SK-N-SH (cell line): ENCODE results near the gene PPP2R5C. TPM values are rescaled to one million over a fixed set of nuclear protein-coding genes. Genes with fewer than 3 reads are reported as not detected.

ENCODE experiments used
- CTCF ChIA-PET: fragments of 300-600, 350-600 bp; formaldehyde crosslinking; extraction: SDS; loops from one replicate; lab custom pipeline; 2021; lab: Yijun Ruan, JAX
- POLR2A ChIA-PET: fragments of 350-600 bp; sonication (Branson Sonifier 250); formaldehyde crosslinking; extraction: SDS; loops from one replicate; lab custom pipeline; 2020; ENCODE audit warnings: antibody characterized with exemption, inconsistent platforms; lab: Yijun Ruan, JAX
- DNase-seq: peaks from one replicate; pipeline ENCODE4 v3.0.0; 2012
- H2AFZ ChIP-seq: fragments of 200-600 bp; sonication (generic); 2 replicates; pipeline ENCODE4 v1.8.1; 2016; ENCODE audit warnings: antibody characterized with exemption, mild to moderate bottlenecking, low read depth
- H3F3A ChIP-seq: fragments of 200-600 bp; sonication (generic); replicated peaks from 2 replicates; pipeline ENCODE3; 2016; ENCODE audit warnings: antibody characterized with exemption, mild to moderate bottlenecking; ENCODE audit not compliant: insufficient read depth
- H3K27ac ChIP-seq, 2 experiments: fragments of 200-500 bp in 1 of 2; fragments of 200-600 bp in 1 of 2; sonication (Bioruptor generic) in 1 of 2; sonication (generic), shearing (Covaris generic) in 1 of 2; 2 replicates each; pipeline versions ENCODE4 v1.5.1 to v1.6.1; 2014 to 2016; ENCODE audit warnings: low read depth in 2 of 2, inconsistent platforms in 1 of 2, low read length in 1 of 2, mild to moderate bottlenecking in 1 of 2, mixed read lengths in 1 of 2
- H3K27me3 ChIP-seq: fragments of 200-600 bp; sonication (generic), shearing (Covaris generic); 2 replicates; pipeline ENCODE4 v1.6.1; 2016; ENCODE audit warnings: mixed run types; ENCODE audit not compliant: insufficient read depth
- H3K36me3 ChIP-seq, 2 experiments: fragments of 200-500 bp in 1 of 2; fragments of 200-600 bp in 1 of 2; sonication (Bioruptor generic) in 1 of 2; sonication (generic) in 1 of 2; replicated peaks in 1 of 2; 2 replicates each; pipeline versions ENCODE3 to v1.5.1; 2014 to 2016; ENCODE audit warnings: low read length in 1 of 2, mild to moderate bottlenecking in 1 of 2; ENCODE audit not compliant: insufficient read depth in 2 of 2, control insufficient read depth in 1 of 2
- H3K4me1 ChIP-seq, 2 experiments: fragments of 200-500 bp in 1 of 2; fragments of 200-600 bp in 1 of 2; sonication (Bioruptor generic) in 1 of 2; sonication (generic), shearing (Covaris generic) in 1 of 2; 2 replicates each; pipeline versions ENCODE4 v1.5.1 to v1.6.1; 2014 to 2016; ENCODE audit warnings: low read depth in 1 of 2, low read length in 1 of 2, mixed run types in 1 of 2; ENCODE audit not compliant: insufficient read depth in 2 of 2, control insufficient read depth in 1 of 2
- H3K4me2 ChIP-seq: fragments of 200-600 bp; sonication (generic), shearing (Covaris generic); 2 replicates; pipeline ENCODE4 v1.6.1; 2017; ENCODE audit warnings: mixed run types
- H3K4me3 ChIP-seq, 2 experiments: fragments of 200-500 bp in 1 of 2; fragments of 200-600 bp in 1 of 2; sonication (Bioruptor generic) in 1 of 2; sonication (generic), shearing (Covaris generic) in 1 of 2; 2 replicates each; pipeline versions ENCODE4 v1.5.1 to v1.8.1; 2014 to 2016; ENCODE audit warnings: low read depth in 2 of 2, inconsistent platforms in 1 of 2, low read length in 1 of 2, mild to moderate bottlenecking in 1 of 2, mixed read lengths in 1 of 2, moderate library complexity in 1 of 2
- H3K79me2 ChIP-seq: fragments of 200-600 bp; sonication (generic); 2 replicates; pipeline ENCODE4 v1.8.1; 2017; ENCODE audit warnings: mild to moderate bottlenecking; ENCODE audit not compliant: insufficient read depth
- H3K9ac ChIP-seq: fragments of 200-600 bp; sonication (generic); 2 replicates; pipeline ENCODE4 v1.6.1; 2017; ENCODE audit warnings: mixed run types
- H3K9me2 ChIP-seq: fragments of 200-600 bp; sonication (generic); 2 replicates; pipeline ENCODE4 v1.6.1; 2017; ENCODE audit warnings: mixed run types
- H3K9me3 ChIP-seq: fragments of 200-600 bp; sonication (generic); 2 replicates; pipeline ENCODE4 v1.6.1; 2017; ENCODE audit warnings: mixed run types, mild to moderate bottlenecking, moderate library complexity
- H4K20me1 ChIP-seq: fragments of 200-600 bp; sonication (generic); 2 replicates; pipeline ENCODE4 v1.6.1; 2017; ENCODE audit warnings: mild to moderate bottlenecking, mixed run types; ENCODE audit not compliant: insufficient read depth
- CHD2 ChIP-seq: fragments of 150-350 bp; IDR thresholded peaks from 2 replicates; pipeline ENCODE4 v1.6.1; 2018; ENCODE audit warnings: low read length; ENCODE audit not compliant: partially characterized antibody
- ELF1 ChIP-seq: IDR thresholded peaks from 2 replicates; pipeline ENCODE4 v1.4.0; 2012
- EP300 ChIP-seq, 2 experiments: IDR thresholded peaks; 2 replicates each; pipeline versions ENCODE4 v1.4.0 to v1.6.1; 2012; ENCODE audit warnings: borderline replicate concordance in 1 of 2, low read depth in 1 of 2, low read length in 1 of 2
- EZH2phosphoT487 ChIP-seq: fragments of 200-600 bp; sonication (generic); IDR thresholded peaks from 2 replicates; pipeline ENCODE4 v1.6.1; 2017; ENCODE audit warnings: low read depth, mixed run types, mild to moderate bottlenecking, antibody characterized with exemption, moderate library complexity, borderline replicate concordance
- FOXM1 ChIP-seq: IDR thresholded peaks from 2 replicates; pipeline ENCODE4 v1.4.0; 2012; ENCODE audit warnings: low read depth, mild to moderate bottlenecking
- GATA2 ChIP-seq: sonication (generic); formaldehyde crosslinking; IDR thresholded peaks from 2 replicates; pipeline ENCODE4 v1.5.0; 2020; ENCODE audit warnings: mild to moderate bottlenecking, missing genetic modification reagents
- IRF3 ChIP-seq: fragments of 150-350 bp; IDR thresholded peaks from 2 replicates; pipeline ENCODE4 v1.6.1; 2016; ENCODE audit warnings: mild to moderate bottlenecking, low read depth, low read length
- NRF1 ChIP-seq: IDR thresholded peaks from 2 replicates; pipeline ENCODE4 v1.6.1; 2012; ENCODE audit warnings: low read depth, mild to moderate bottlenecking, low read length
- RAD21 ChIP-seq: IDR thresholded peaks from 2 replicates; pipeline ENCODE4 v1.6.1; 2012; ENCODE audit warnings: mild to moderate bottlenecking, low read length
- SMC3 ChIP-seq: IDR thresholded peaks from 2 replicates; pipeline ENCODE4 v1.6.1; 2012; ENCODE audit warnings: low read depth, low read length, improper control_type of control experiment
- TEAD4 ChIP-seq: IDR thresholded peaks from 2 replicates; pipeline ENCODE4 v1.4.0; 2012; ENCODE audit warnings: mild to moderate bottlenecking, borderline replicate concordance; ENCODE audit not compliant: insufficient read depth
- YY1 ChIP-seq: IDR thresholded peaks from 2 replicates; pipeline ENCODE4 v1.4.0; 2012; ENCODE audit warnings: low read depth, mild to moderate bottlenecking
- WGBS: methylation state at CpG from one replicate; pipeline ENCODE4 v1.1.6; 2017; ENCODE audit warnings: low lambda C conversion rate; 5-methylcytosine and 5-hydroxymethylcytosine counted together
- polyA plus RNA-seq, 3 experiments: library from polyadenylated mRNA; depleted of rRNA; stranded (reverse); fragments of >200 nt; gene quantifications; 2 replicates each; pipeline ENCODE4 v1.2.3, GENCODE V29; 2012
- TF ChIP-seq, protein P1 (sequence below): fragments of 200-600 bp; sonication (generic); IDR thresholded peaks from 2 replicates; pipeline ENCODE4 v1.6.1; 2017; ENCODE audit warnings: antibody characterized with exemption, mild to moderate bottlenecking, moderate library complexity
- TF ChIP-seq, protein P2 (sequence below): IDR thresholded peaks from 2 replicates; pipeline ENCODE4 v1.6.1; 2012; ENCODE audit warnings: mild to moderate bottlenecking, low read depth, low read length, moderate library complexity
- TF ChIP-seq, protein P3 (sequence below): IDR thresholded peaks from 2 replicates; pipeline ENCODE4 v1.4.0; 2012; ENCODE audit warnings: low read depth
- TF ChIP-seq, protein P4 (sequence below): IDR thresholded peaks from 2 replicates; pipeline ENCODE4; 2012

PPP2R5C gene
- polyA plus RNA-seq, 1 of the 3 experiments (the other 2 are of a cell fraction): 43.7 TPM

DNA sequence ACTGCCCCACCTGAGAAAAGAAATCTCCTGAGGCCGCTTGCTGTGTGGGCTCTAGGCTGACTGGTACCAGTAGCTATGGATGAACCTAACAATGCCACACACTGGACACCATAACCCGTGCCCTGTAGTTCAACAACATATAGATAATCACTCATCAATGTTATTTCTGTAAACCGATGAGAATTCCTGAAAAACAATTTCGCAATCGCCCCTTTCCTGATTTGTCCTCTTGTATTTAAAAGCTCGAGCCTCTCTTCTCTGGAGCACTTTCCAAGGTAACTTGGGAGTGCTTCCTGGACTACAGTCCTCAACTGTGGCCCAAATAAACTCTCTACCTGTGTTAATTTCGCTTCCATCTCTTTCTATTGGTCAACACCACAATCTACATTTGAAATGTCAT, 26.1 kb upstream of the PPP2R5C start:
- Histone ChIP-seq H2AFZ (no peak overlapping the region), H3K36me3 (no peaks in the 10 kb centered on the region), H3K9me3 (no peaks in the 10 kb centered on the region), H3K9ac (no peak overlapping the region), H3K4me1 (no peaks in the 10 kb centered on the region; a peak in 1 of 4 replicates), H4K20me1 (no peaks in the 10 kb centered on the region), H3K4me2 (no peak overlapping the region), H3K9me2 (no peaks in the 10 kb centered on the region)
- WGBS: 60% methylated on average over 7 of the region's 7 CpGs
- no peak for DNase-seq
- POLR2A ChIA-PET: no interaction called here
- TF ChIP-seq GATA2 (CRISPR knock-in tag): no peak
- no peak for TF ChIP-seq NRF1
- no peak for TF ChIP-seq TEAD4
- no peak for TF ChIP-seq YY1
- TF ChIP-seq, protein P1, sequence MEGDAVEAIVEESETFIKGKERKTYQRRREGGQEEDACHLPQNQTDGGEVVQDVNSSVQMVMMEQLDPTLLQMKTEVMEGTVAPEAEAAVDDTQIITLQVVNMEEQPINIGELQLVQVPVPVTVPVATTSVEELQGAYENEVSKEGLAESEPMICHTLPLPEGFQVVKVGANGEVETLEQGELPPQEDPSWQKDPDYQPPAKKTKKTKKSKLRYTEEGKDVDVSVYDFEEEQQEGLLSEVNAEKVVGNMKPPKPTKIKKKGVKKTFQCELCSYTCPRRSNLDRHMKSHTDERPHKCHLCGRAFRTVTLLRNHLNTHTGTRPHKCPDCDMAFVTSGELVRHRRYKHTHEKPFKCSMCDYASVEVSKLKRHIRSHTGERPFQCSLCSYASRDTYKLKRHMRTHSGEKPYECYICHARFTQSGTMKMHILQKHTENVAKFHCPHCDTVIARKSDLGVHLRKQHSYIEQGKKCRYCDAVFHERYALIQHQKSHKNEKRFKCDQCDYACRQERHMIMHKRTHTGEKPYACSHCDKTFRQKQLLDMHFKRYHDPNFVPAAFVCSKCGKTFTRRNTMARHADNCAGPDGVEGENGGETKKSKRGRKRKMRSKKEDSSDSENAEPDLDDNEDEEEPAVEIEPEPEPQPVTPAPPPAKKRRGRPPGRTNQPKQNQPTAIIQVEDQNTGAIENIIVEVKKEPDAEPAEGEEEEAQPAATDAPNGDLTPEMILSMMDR: no peak
- TF ChIP-seq EZH2phosphoT487: no peak
- TF ChIP-seq EP300 (IDR thresholded peaks at IDR 0.05; ENCODE audit: borderline replicate concordance in 1 of 2, low read depth in 1 of 2, low read length in 1 of 2): no peak
- TF ChIP-seq IRF3: no peak
- no peak for TF ChIP-seq ELF1
- TF ChIP-seq, protein P2, sequence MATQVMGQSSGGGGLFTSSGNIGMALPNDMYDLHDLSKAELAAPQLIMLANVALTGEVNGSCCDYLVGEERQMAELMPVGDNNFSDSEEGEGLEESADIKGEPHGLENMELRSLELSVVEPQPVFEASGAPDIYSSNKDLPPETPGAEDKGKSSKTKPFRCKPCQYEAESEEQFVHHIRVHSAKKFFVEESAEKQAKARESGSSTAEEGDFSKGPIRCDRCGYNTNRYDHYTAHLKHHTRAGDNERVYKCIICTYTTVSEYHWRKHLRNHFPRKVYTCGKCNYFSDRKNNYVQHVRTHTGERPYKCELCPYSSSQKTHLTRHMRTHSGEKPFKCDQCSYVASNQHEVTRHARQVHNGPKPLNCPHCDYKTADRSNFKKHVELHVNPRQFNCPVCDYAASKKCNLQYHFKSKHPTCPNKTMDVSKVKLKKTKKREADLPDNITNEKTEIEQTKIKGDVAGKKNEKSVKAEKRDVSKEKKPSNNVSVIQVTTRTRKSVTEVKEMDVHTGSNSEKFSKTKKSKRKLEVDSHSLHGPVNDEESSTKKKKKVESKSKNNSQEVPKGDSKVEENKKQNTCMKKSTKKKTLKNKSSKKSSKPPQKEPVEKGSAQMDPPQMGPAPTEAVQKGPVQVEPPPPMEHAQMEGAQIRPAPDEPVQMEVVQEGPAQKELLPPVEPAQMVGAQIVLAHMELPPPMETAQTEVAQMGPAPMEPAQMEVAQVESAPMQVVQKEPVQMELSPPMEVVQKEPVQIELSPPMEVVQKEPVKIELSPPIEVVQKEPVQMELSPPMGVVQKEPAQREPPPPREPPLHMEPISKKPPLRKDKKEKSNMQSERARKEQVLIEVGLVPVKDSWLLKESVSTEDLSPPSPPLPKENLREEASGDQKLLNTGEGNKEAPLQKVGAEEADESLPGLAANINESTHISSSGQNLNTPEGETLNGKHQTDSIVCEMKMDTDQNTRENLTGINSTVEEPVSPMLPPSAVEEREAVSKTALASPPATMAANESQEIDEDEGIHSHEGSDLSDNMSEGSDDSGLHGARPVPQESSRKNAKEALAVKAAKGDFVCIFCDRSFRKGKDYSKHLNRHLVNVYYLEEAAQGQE: no peak
- no peak for TF ChIP-seq CHD2
- TF ChIP-seq, protein P3, sequence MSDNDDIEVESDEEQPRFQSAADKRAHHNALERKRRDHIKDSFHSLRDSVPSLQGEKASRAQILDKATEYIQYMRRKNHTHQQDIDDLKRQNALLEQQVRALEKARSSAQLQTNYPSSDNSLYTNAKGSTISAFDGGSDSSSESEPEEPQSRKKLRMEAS: no peak
- no peak for TF ChIP-seq FOXM1
- TF ChIP-seq SMC3: no peak
- TF ChIP-seq, protein P4, sequence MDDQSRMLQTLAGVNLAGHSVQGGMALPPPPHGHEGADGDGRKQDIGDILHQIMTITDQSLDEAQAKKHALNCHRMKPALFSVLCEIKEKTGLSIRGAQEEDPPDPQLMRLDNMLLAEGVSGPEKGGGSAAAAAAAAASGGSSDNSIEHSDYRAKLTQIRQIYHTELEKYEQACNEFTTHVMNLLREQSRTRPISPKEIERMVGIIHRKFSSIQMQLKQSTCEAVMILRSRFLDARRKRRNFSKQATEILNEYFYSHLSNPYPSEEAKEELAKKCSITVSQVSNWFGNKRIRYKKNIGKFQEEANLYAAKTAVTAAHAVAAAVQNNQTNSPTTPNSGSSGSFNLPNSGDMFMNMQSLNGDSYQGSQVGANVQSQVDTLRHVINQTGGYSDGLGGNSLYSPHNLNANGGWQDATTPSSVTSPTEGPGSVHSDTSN: no peak
- TF ChIP-seq RAD21: no peak
- TF ChIP-seq, all 33 proteins: peak for 0
- Histone ChIP-seq H3K27me3 (peaks cover 12% of the 10 kb centered on the region; the same call in 1 of the 2 replicates), H3K27ac (no peak overlapping the region), H3F3A (no peaks in the 10 kb centered on the region), H3K4me3 (no peak overlapping the region), H3K79me2 (no peaks in the 10 kb centered on the region)
- CTCF ChIA-PET: interaction anchor here (0.8 kb wide), 1 partner anchor 28 kb away, joined by 3 read pairs; no protein-coding TSS in a partner anchor
